PC-9 (cell line): ENCODE results near the gene TBC1D16. TPM values are rescaled to one million over a fixed set of nuclear protein-coding genes. Genes with fewer than 3 reads are reported as not detected.

Experiments used
- BruUV-seq: library from RNA; stranded (reverse); fragments of 400-500 nt; replicated peaks from 2 replicates; lab custom pipeline; 2021; lab: Mats Ljungman, UMichigan
- CTCF ChIA-PET: fragments of 300-600 bp; sonication (Branson Sonifier 250); formaldehyde crosslinking; loops from one replicate; lab custom pipeline; 2022; ENCODE audit warnings: antibody characterized with exemption; lab: Charles Lee
- POLR2A ChIA-PET: fragments of 300-600 bp; sonication (Branson Sonifier 250); formaldehyde crosslinking; loops from one replicate; lab custom pipeline; 2022; ENCODE audit warnings: antibody characterized with exemption; ENCODE audit not compliant: unreplicated experiment; lab: Charles Lee
- DNase-seq, 2 experiments: peaks; one replicate each; pipeline versions ENCODE4 v3.0.0 to v3.0.0-alpha.2; 2015 to 2022; ENCODE audit warnings: mixed read lengths in 1 of 2
- H2AFZ ChIP-seq: fragments of 200-600 bp; sonication (generic); 2 replicates; pipeline ENCODE4 v1.8.1; 2017; ENCODE audit warnings: antibody characterized with exemption
- H3F3A ChIP-seq: fragments of 200-600 bp; sonication (generic); 2 replicates; pipeline ENCODE4 v1.8.1; 2017; ENCODE audit warnings: antibody characterized with exemption, mild to moderate bottlenecking, low read depth; ENCODE audit not compliant: insufficient read depth
- H3K27ac ChIP-seq: fragments of 200-600 bp; sonication (generic); 2 replicates; pipeline ENCODE4 v1.6.1; 2016; ENCODE audit warnings: mixed run types
- H3K27me3 ChIP-seq: fragments of 200-600 bp; sonication (generic); 2 replicates; pipeline ENCODE4 v1.6.1; 2016; ENCODE audit warnings: low read depth, mixed run types; ENCODE audit not compliant: insufficient read depth
- H3K36me3 ChIP-seq: fragments of 200-600 bp; sonication (generic); 2 replicates; pipeline ENCODE4 v1.6.1; 2016; ENCODE audit warnings: low read depth, mixed run types
- H3K4me1 ChIP-seq: fragments of 200-600 bp; sonication (generic); replicated peaks from 2 replicates; pipeline ENCODE4 v1.6.1; 2016; ENCODE audit warnings: mixed run types; ENCODE audit not compliant: insufficient read depth
- H3K4me2 ChIP-seq: fragments of 200-600 bp; sonication (generic); 2 replicates; pipeline ENCODE4 v1.6.1; 2017; ENCODE audit warnings: mixed run types
- H3K4me3 ChIP-seq: fragments of 200-600 bp; sonication (generic); 2 replicates; pipeline ENCODE4 v1.6.1; 2016; ENCODE audit warnings: mixed run types
- H3K79me2 ChIP-seq: fragments of 200-600 bp; sonication (generic); 2 replicates; pipeline ENCODE4 v1.6.1; 2017; ENCODE audit warnings: low read depth, mixed run types
- H3K9me2 ChIP-seq: fragments of 200-600 bp; sonication (generic); 2 replicates; pipeline ENCODE4 v1.8.1; 2017; ENCODE audit warnings: mild to moderate bottlenecking; ENCODE audit not compliant: insufficient read depth
- H3K9me3 ChIP-seq: fragments of 200-600 bp; sonication (generic); 2 replicates; pipeline ENCODE4 v1.8.1; 2016; ENCODE audit warnings: low read depth; ENCODE audit not compliant: insufficient read depth
- H4K20me1 ChIP-seq: fragments of 200-600 bp; sonication (generic); 2 replicates; pipeline ENCODE4 v1.8.1; 2017; ENCODE audit not compliant: insufficient read depth
- CTCF ChIP-seq: fragments of 200-600 bp; sonication (generic); conservative IDR thresholded peaks from 2 replicates; pipeline ENCODE4 v1.6.1; 2017; ENCODE audit warnings: mixed run types, antibody characterized with exemption, mild to moderate bottlenecking, moderate library complexity
- EZH2 ChIP-seq: fragments of 200-600 bp; sonication (generic); IDR thresholded peaks from 2 replicates; pipeline ENCODE4 v1.8.0; 2017; ENCODE audit warnings: antibody characterized with exemption, low read depth
- intact Hi-C: fragments of 100-400 bp; cut with micrococcal nuclease; formaldehyde crosslinking; loops from one replicate; pipeline ENCODE4 v1.10.0; 2022; ENCODE audit not compliant: unreplicated experiment
- total RNA-seq: library from RNA; stranded (reverse); gene quantifications from 2 replicates; pipeline ENCODE4 v1.2.3, GENCODE V29; 2021

Gene TBC1D16
- total RNA-seq, 1 experiment from 2014 or later, result 41.7 TPM

- no TSS peak for BruUV-seq
- no peaks in the 10 kb centered on the region for H3K4me1 ChIP-seq
- TF ChIP-seq CTCF, result no peak
- TF ChIP-seq EZH2, result no peak
- H3K9me3 ChIP-seq, result no peaks in the 10 kb centered on the region
- no peaks in the 10 kb centered on the region for H3K36me3 ChIP-seq
- H3K4me3 ChIP-seq, result no peak overlapping the region
- H3K27ac ChIP-seq, result no peak overlapping the region
- ChIA-PET POLR2A (no interaction called here), CTCF (interaction anchor here (0.5 to 0.6 kb wide), 2 partner anchors 49 to 272 kb away, joined by 6 to 7 read pairs; no protein-coding TSS in a partner anchor)
- no peaks in the 10 kb centered on the region for H3K9me2 ChIP-seq
- H4K20me1 ChIP-seq, result no peaks in the 10 kb centered on the region
- intact Hi-C loops, result no loop called here
- H3K4me2 ChIP-seq, result no peak overlapping the region
- no peak for DNase-seq
- no peaks in the 10 kb centered on the region for H3F3A ChIP-seq
- H3K27me3 ChIP-seq, result no peaks in the 10 kb centered on the region
- H3K79me2 ChIP-seq, result no peaks in the 10 kb centered on the region
- no peak overlapping the region for H2AFZ ChIP-seq
These were observed 25.3 kb downstream of the TBC1D16 start for GRCh38 chr17:80010283-80010858.

GRCh38 chr17:80009391-80010282, 26.0 kb downstream of the TBC1D16 start:
- Histone ChIP-seq H3K4me3 (no peak overlapping the region), H3K4me2 (no peak overlapping the region), H4K20me1 (no peaks in the 10 kb centered on the region), H3K36me3 (no peaks in the 10 kb centered on the region), H3K27ac (no peak overlapping the region), H3K27me3 (no peaks in the 10 kb centered on the region), H3K79me2 (no peaks in the 10 kb centered on the region), H3F3A (no peaks in the 10 kb centered on the region), H3K9me3 (no peaks in the 10 kb centered on the region), H3K4me1 (no peaks in the 10 kb centered on the region), H2AFZ (no peak overlapping the region), H3K9me2 (no peaks in the 10 kb centered on the region)
- no peak for TF ChIP-seq CTCF
- TF ChIP-seq EZH2, result no peak
- ChIA-PET POLR2A (no interaction called here), CTCF (interaction anchor here (0.5 kb wide), 1 partner anchor 50 kb away, joined by 7 read pairs; no protein-coding TSS in a partner anchor)
- intact Hi-C loops, result loop anchor here (2.0 to 5.0 kb wide), 3 partner anchors 21 to 403 kb away; no protein-coding TSS in a partner anchor
- no TSS peak for BruUV-seq
- DNase-seq, result no peak

- Histone ChIP-seq H3K4me2 (no peak overlapping the region), H3K9me3 (no peaks in the 10 kb centered on the region), H3K79me2 (no peaks in the 10 kb centered on the region), H2AFZ (no peak overlapping the region), H3K4me1 (no peaks in the 10 kb centered on the region), H3K27me3 (no peaks in the 10 kb centered on the region), H4K20me1 (no peaks in the 10 kb centered on the region), H3K36me3 (no peaks in the 10 kb centered on the region), H3F3A (no peaks in the 10 kb centered on the region), H3K4me3 (no peak overlapping the region), H3K9me2 (no peaks in the 10 kb centered on the region), H3K27ac (no peak overlapping the region)
- ChIA-PET POLR2A (no interaction called here), CTCF (interaction anchor here (0.6 to 0.9 kb wide), 2 partner anchors 14 to 77 kb away, joined by 3 read pairs; no protein-coding TSS in a partner anchor)
- DNase-seq, result no peak
- intact Hi-C loops, result loop anchor here (1.0 to 5.0 kb wide), 4 partner anchors 22 to 403 kb away; no protein-coding TSS in a partner anchor
- no TSS peak for BruUV-seq
- TF ChIP-seq EZH2 (no peak), CTCF (no peak)
These were observed 26.8 kb downstream of the TBC1D16 start for GRCh38 chr17:80008848-80009247.
